ENCODE measurements around the gene RP9.

The RP9 gene

GRCh38 chr7:33093266-33093665 lies 15.9 kb downstream of the RP9 start:
- TF ChIP-seq JUND (IDR thresholded peaks at IDR 0.05; ENCODE audit: low read depth) = no peak

GRCh38 chr7:33091641-33092191 lies 17.5 kb downstream of the RP9 start:
- no peak for TF ChIP-seq JUND (IDR thresholded peaks at IDR 0.05; ENCODE audit: low read depth)
- no peak for DNase-seq (ENCODE audit: low read depth in 1 of 2, low spot score in 1 of 2)
- in situ Hi-C loops (cut with HindIII; ENCODE audit: low pct_unique_long_range_greater_than_20kb, low sequenced_read_pairs) = no loop called here

More at GRCh38 chr7:33093266-33093665, 15.9 kb downstream of the RP9 start:
- no peak for DNase-seq (ENCODE audit: low read depth in 1 of 2, low spot score in 1 of 2)
- in situ Hi-C loops (cut with HindIII; ENCODE audit: low pct_unique_long_range_greater_than_20kb, low sequenced_read_pairs) = no loop called here

DNA sequence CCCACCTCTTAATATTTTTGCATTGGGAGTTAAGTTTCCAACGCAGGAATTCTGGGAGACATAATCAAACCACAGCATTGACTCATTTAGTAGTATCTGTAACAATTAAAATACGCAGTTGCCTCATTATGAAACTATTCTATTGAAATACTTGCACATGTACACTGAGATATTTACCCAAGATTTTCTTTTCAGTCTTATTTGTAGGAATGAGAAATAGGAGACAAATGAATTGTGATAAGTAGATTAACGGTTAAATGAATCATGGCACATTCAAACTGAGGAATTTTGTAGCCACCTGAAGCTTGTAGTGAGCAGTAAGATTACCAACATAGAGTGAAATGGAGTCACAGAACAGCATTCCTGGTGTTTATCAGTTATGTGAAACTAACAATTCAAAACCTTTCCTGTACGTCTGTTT lies 18.1 kb downstream of the RP9 start:
- no peak for DNase-seq (ENCODE audit: low read depth in 1 of 2, low spot score in 1 of 2)
- no peak for TF ChIP-seq JUND (IDR thresholded peaks at IDR 0.05; ENCODE audit: low read depth)
- in situ Hi-C loops (cut with HindIII; ENCODE audit: low pct_unique_long_range_greater_than_20kb, low sequenced_read_pairs) = no loop called here

DNA sequence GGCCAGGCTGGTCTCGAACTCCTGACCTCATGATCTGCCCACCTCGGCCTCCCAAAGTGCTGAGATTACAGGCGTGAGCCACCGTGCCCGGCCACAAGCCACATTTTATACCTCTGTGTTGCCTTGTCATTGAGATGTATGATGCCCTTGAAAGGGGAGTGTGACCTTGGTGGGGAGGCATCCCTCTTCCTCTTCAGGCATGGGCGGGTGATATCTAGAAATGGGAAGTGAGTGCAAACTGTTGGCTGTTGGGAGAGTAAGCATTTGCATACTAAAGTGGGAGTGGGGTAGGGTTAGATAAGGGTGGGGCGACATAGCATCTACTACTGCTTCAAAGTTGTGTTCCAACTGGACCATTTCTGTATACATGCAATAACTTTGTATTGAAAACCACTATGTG lies 20.1 kb downstream of the RP9 start:
- TF ChIP-seq JUND (IDR thresholded peaks at IDR 0.05; ENCODE audit: low read depth) = no peak
- in situ Hi-C loops (cut with HindIII; ENCODE audit: low pct_unique_long_range_greater_than_20kb, low sequenced_read_pairs) = no loop called here
- DNase-seq (ENCODE audit: low read depth in 1 of 2, low spot score in 1 of 2) = no peak

DNA sequence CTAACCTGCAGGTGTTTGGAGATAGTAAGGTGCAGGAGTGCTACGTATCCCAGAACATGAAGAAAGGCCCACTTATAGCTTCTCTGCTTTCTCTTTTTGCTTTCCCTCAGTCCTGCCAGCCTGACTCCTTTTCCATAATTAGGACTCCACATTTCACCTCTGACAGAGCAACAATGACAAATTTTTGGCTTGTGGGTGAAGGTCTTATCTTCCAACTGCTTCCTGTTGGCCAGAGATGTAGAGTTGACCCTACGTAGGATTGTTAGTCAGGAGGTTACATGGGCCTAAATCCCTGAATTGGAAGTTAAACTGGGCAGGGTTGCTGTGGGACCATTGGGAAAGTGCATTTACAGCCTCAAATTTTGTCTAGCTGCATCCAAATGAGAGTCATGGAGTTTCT lies 21.3 kb downstream of the RP9 start:
- no peak for TF ChIP-seq JUND (IDR thresholded peaks at IDR 0.05; ENCODE audit: low read depth)
- in situ Hi-C loops (cut with HindIII; ENCODE audit: low pct_unique_long_range_greater_than_20kb, low sequenced_read_pairs) = no loop called here
- DNase-seq (ENCODE audit: low read depth in 1 of 2, low spot score in 1 of 2) = no peak

- TF ChIP-seq JUND (IDR thresholded peaks at IDR 0.05; ENCODE audit: low read depth) = no peak
- in situ Hi-C loops (cut with HindIII; ENCODE audit: low pct_unique_long_range_greater_than_20kb, low sequenced_read_pairs) = no loop called here
- DNase-seq (ENCODE audit: low read depth in 1 of 2, low spot score in 1 of 2) = no peak
Measured at GRCh38 chr7:33087356-33087755, 21.8 kb downstream of the RP9 start.

- no peak for TF ChIP-seq JUND (IDR thresholded peaks at IDR 0.05; ENCODE audit: low read depth)
- in situ Hi-C loops (cut with HindIII; ENCODE audit: low pct_unique_long_range_greater_than_20kb, low sequenced_read_pairs) = no loop called here
- no peak for DNase-seq (ENCODE audit: low read depth in 1 of 2, low spot score in 1 of 2)
Measured at GRCh38 chr7:33079763-33080690, 29.2 kb downstream of the RP9 start.

DNA sequence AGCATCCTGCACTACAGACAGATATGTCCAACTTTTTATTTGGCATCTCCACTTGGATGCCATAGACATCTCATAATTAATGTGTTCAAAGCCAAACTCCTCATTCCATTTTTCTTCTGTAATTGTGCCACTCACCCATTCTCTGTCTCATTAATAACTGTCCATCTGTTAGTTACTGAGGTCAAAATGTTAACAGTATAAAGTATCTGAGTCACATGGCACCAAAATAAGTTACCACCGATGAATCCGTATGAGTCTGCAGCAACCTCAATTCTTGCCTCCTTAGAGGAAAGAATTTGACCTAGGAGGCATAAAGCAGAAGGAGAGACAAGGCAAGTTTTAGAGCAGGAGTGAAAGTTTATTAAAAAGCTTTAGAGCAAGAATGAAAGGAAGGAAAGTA lies 30.1 kb downstream of the RP9 start:
- no peak for DNase-seq (ENCODE audit: low read depth in 1 of 2, low spot score in 1 of 2)
- no peak for TF ChIP-seq JUND (IDR thresholded peaks at IDR 0.05; ENCODE audit: low read depth)
- in situ Hi-C loops (cut with HindIII; ENCODE audit: low pct_unique_long_range_greater_than_20kb, low sequenced_read_pairs) = no loop called here

- DNase-seq (ENCODE audit: low read depth in 1 of 2, low spot score in 1 of 2) = no peak
- in situ Hi-C loops (cut with HindIII; ENCODE audit: low pct_unique_long_range_greater_than_20kb, low sequenced_read_pairs) = no loop called here
- TF ChIP-seq JUND (IDR thresholded peaks at IDR 0.05; ENCODE audit: low read depth) = no peak
Measured at GRCh38 chr7:33076737-33077136, 32.5 kb downstream of the RP9 start.

DNA sequence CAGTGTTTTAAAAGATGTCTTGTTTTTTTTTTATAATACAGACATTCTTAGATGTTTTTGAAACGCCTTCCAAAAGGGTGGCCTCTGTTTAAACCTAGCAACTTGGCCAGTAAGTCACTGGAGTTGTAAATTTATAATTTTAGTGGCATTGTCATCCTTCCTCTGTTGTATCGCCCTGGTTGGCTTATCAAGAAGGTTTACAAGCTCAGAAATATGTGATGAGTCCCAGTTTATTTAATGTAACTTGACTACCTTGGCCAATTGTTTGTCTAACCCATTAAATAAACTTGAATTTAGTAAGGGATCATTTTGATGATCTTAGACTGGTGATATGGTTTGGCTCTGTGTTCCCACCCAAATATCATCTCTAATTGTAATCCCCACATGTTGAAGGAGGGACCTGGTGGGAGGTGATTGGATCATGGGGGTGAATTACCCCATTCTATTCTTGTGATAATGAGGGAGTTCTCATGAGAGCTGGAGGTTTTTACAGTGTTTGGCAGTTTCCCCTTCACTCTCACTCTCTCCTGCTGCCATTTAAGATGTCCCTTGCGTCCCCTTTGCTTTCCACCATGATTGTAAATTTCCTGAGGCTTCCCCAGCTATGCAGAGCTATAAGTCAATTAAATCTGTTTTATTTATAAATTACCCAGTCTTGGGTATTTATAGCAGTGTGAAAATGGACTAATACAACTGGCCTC lies 33.2 kb downstream of the RP9 start:
- in situ Hi-C loops (cut with HindIII; ENCODE audit: low pct_unique_long_range_greater_than_20kb, low sequenced_read_pairs) = no loop called here
- DNase-seq (ENCODE audit: low read depth in 1 of 2, low spot score in 1 of 2) = no peak
- TF ChIP-seq JUND (IDR thresholded peaks at IDR 0.05; ENCODE audit: low read depth) = no peak

DNA sequence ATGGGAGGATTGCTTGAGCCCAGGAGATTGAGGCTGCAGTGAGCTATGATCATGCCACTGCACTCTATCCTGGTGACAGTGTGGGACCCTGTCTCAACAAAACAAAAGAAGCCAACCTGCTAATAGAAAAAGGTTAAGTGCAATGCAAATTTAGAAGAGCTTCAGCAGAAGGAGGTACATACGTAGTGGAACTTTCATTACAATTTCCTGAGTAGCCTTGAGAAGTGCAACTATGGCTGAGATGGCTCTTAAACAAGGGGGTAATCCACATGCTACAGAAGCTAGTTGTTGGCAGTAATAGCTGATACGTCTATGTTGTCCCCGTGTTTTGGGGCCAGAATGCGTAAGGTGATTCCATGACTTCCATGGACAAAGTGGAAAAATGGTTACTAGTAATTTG lies 36.0 kb downstream of the RP9 start:
- DNase-seq (ENCODE audit: low read depth in 1 of 2, low spot score in 1 of 2) = no peak
- in situ Hi-C loops (cut with HindIII; ENCODE audit: low pct_unique_long_range_greater_than_20kb, low sequenced_read_pairs) = no loop called here

DNA sequence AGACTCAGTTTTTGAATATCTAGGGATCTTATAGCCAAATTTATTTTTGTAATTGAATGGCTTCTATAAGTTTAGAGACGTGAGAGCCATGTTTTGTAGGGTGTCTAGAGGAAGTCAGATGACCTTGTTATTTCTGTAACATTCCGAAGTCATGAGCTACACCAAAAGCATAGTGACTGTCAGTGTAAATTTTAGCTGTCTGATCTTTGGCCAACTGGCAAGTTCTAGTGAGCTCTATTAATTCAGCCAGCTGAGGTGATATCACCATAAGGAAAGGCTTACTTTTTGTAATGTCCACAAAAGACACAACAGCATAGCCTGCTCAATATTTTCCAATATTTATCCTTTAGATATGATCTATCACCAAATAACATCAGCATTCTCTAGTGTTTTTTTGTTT lies 36.7 kb downstream of the RP9 start:
- no peak for TF ChIP-seq JUND (IDR thresholded peaks at IDR 0.05; ENCODE audit: low read depth)
- in situ Hi-C loops (cut with HindIII; ENCODE audit: low pct_unique_long_range_greater_than_20kb, low sequenced_read_pairs) = no loop called here
- DNase-seq (ENCODE audit: low read depth in 1 of 2, low spot score in 1 of 2) = peak in 1 of 2 experiments; percentile 10

More for the DNA sequence above, 36.0 kb downstream of the RP9 start:
- no peak for TF ChIP-seq JUND (IDR thresholded peaks at IDR 0.05; ENCODE audit: low read depth)

GRCh38 chr7:33070831-33071230 lies 38.4 kb downstream of the RP9 start:
- in situ Hi-C loops (cut with HindIII; ENCODE audit: low pct_unique_long_range_greater_than_20kb, low sequenced_read_pairs) = no loop called here
- TF ChIP-seq JUND (IDR thresholded peaks at IDR 0.05; ENCODE audit: low read depth) = no peak
- no peak for DNase-seq (ENCODE audit: low read depth in 1 of 2, low spot score in 1 of 2)

Measured in T47D (cell line).